Activated naive CD4-positive, alpha-beta T cell (primary cell): ENCODE results near the gene SUCLG2.
"Not testable (repeated sequence)": the region's sequence is repeated elsewhere in the genome, so short reads cannot be mapped to it uniquely, and the experiment has no call there.

Source experiments
- DNase-seq, 4 experiments: peaks; one replicate each; lab custom pipeline; 2025; lab: John Stamatoyannopoulos, UW

The SUCLG2 gene

GRCh38 chr3:67559029-67559605 is 95.3 kb downstream of the SUCLG2 start:
- DNase-seq = no peak

DNA sequence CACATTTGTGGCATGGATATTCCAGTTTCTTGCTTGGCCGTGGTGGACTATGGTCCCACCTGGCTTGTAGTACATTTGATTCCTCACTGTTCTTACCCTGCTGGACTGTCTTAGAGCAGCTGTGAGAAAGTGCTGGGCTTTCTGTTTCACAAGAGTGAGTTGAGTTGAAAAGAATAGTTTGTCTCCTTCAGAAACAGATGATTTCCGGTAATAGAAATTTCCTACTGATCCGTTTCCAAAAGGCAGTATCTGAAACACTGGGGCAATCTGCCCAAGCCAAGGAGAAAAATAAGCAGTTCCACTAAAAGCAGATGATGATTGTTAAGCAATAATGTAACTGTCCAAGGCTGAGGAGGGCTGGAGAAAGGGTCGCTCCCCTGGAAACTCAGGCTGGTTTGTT is 96.0 kb downstream of the SUCLG2 start:
- no peak for DNase-seq

DNA sequence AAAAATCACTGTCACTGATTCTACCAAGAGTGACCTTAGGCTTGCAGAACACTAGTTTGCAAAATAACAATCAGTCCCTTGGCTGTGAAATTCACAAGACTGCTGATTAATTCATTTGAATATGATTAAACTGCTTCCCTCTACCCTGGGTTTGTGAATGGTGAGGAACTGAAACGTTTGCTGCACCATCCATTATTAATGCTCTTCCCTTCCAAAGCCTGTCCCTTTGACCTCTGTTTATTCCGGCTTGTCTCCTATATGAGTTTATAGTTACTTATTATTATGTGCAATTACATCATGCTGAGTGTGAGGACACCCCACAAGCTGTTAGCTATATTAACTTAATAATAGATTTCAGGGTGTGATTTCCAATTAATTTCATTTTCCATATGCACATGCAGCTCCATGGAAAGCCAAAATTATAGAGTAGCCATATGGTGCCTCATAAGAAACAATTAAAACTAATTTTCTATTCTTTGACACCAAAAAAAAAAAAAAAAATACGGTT is 96.5 kb downstream of the SUCLG2 start:
- DNase-seq = no peak

- no peak for DNase-seq
Measured at GRCh38 chr3:67551361-67552016, 102.9 kb downstream of the SUCLG2 start.

- DNase-seq = no peak
Measured at GRCh38 chr3:67550541-67550940, 103.9 kb downstream of the SUCLG2 start.

GRCh38 chr3:67542502-67543250 is 111.7 kb downstream of the SUCLG2 start:
- DNase-seq = not testable (repeated sequence)

DNA sequence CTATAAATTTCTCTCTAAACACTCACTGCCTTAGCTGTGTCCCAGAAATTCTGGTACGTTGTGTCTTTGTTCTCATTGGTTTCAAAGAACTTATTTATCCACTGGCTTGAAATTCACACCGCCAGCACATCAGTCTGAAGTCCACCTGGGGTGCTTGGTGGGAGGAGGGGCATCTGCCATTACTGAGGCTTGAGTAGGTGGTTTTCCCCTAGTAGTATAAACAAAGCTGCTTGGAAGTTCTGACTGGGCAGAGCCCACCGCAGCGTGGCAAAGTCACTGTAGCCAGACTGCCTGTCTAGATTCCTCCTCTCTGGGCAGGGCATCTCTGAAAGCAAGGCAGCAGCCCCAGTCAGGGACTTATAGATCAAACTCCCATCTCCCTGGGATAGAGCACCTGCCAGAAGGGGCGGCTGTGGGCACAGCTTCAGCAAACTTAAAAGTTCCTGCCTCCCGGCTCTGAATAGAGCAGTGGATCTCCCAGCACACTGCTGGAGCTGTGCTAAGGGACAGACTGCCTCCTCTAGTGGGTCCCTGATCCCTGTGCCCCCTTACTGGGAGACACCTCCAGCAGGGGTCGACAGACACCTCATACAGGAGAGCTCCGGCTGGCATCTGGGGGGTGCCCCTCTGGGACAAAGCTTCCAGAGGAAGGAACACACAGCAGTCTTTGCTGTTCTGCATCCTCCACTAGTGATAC is 114.1 kb downstream of the SUCLG2 start:
- no peak for DNase-seq

DNA sequence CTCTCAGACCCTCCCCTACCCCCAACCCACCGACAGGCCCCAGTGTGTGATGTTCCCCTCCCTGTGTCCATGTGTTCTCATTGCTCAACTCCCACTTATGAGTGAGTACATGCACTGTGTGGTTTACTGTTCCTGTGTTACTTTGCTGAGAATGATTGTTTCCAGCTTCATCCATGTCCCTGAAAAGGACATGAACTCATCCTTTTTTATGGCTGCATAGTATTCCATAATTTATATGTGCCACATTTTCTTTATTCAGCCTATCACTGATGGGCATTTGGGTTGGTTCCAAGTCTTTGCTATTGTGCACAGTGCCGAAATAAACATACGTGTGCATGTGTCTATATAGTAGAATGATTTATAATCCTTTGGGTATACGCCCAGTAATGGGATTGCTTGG is 117.2 kb downstream of the SUCLG2 start:
- not testable (repeated sequence) for DNase-seq

DNA sequence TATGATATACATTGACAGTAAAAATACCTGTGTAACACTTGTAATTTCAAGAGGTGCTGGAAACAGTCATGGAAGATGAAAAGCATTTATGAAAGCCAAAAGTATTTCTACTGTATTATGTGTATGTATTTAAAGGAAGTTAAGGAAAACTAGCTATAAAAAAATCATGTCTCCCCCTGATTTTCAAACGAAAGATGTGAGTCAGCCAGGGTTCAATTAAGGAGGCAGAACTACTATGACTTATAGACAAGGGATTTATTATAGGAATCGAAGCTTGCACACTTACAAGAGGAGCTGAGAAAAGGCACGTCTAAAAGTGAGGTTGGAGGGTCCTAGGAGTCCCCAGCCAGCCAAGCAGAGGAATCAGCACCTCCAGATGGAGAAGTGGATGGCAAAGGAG is 119.4 kb downstream of the SUCLG2 start:
- DNase-seq = no peak

DNA sequence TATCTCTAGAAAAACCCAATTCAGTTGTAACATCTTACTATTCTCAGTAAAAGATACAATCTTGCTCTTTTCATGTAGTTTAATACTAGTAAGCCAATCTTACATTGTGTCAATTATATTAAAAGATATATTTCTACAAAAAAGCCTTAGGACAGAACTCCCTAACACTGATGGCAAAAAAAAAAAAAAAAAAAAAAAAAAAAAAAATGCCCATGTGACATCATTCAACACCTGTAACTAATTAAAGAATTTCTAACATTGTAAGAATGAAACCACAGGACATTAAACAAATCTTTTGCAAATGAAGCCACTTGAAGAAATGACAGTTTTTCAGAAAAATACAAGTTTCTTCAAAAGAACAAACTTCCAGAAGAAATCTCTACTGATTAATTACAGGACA is 119.8 kb downstream of the SUCLG2 start:
- no peak for DNase-seq

GRCh38 chr3:67531181-67532101 is 123.0 kb downstream of the SUCLG2 start:
- DNase-seq = no peak

- DNase-seq = no peak
Measured at GRCh38 chr3:67529915-67530314, 124.5 kb downstream of the SUCLG2 start.

- no peak for DNase-seq
Measured at GRCh38 chr3:67529337-67529736, 125.1 kb downstream of the SUCLG2 start.

GRCh38 chr3:67526246-67526645 is 128.2 kb downstream of the SUCLG2 start:
- no peak for DNase-seq

DNA sequence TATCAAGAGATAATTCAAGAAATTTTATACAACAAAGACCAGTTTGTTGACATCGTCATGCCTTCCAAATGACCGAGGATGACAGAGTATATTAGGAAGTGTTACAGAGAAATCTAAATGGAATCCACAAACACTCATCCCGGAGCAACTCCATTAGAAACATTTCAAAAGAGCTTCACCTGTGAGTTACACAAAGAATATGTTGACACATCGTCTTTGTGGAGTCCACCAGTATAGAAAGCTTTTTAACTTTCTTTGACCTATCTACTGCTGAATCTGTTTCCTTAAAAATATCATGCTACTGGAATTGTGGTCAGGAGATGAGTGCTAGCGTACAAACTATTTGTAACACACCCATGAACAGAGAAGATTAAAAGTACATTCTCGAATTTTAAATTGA is 130.4 kb downstream of the SUCLG2 start:
- no peak for DNase-seq

- DNase-seq = no peak
Measured at GRCh38 chr3:67522081-67522480, 132.3 kb downstream of the SUCLG2 start.

GRCh38 chr3:67521053-67521646 is 133.3 kb downstream of the SUCLG2 start:
- no peak for DNase-seq

GRCh38 chr3:67518236-67518635 is 136.2 kb downstream of the SUCLG2 start:
- no peak for DNase-seq

GRCh38 chr3:67517781-67518180 is 136.6 kb downstream of the SUCLG2 start:
- no peak for DNase-seq

DNA sequence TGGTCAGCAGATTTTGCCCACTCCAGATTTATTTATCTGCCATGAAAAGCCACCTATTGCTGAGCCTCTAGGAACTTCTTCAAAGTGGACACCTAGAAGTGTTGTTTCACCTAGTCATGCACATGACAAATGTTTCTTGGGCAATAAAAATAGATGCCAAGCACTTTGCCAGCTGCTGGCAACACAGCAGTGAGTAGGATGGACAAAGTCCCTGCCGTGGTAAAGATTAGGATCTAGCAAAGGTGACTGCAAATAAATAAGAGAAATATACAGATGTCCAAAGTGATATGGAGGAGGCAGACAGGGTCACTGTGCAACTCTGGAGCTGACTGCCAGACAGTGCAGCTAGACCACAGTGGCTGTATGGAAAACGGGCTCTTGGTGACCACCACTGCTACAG is 137.9 kb downstream of the SUCLG2 start:
- DNase-seq = no peak

DNA sequence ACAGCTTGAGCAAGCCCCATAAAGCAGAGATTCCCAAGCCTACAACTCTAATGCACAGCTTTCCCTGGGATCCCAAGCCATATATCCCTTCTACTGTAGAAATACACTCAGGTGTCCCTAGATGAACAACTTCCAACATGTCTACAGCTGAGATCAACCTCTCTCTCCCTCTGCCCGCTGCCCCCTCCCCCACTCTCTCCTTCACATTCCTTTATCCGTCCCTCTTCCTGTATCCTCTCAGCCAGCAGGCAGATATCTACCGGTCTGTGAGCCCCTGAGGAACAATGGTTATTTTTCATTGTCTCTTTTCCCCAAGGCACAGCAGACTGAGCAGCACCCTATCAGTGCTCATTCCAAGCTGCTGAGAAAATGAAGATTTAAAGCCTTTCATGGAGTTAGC is 138.6 kb downstream of the SUCLG2 start:
- DNase-seq = no peak
